GM23338 (cell line): Measurements from ENCODE around the gene DST.

Experiments
- CTCF ChIP-seq, 2 experiments: fragments of 200-600 bp in 1 of 2; sonication (generic) in 1 of 2; conservative IDR thresholded peaks; 2 replicates each; pipeline versions ENCODE4 v1.5.1 to v1.6.1; 2016 to 2017; ENCODE audit warnings: antibody characterized with exemption in 2 of 2, low read depth in 2 of 2, mild to moderate bottlenecking in 2 of 2, moderate library complexity in 1 of 2
- EZH2 ChIP-seq: fragments of 200-600 bp; sonication (generic); IDR thresholded peaks from one replicate; pipeline ENCODE4 v1.8.0; 2017; ENCODE audit warnings: antibody characterized with exemption, mild to moderate bottlenecking, low read depth; ENCODE audit not compliant: unreplicated experiment
- EZH2phosphoT487 ChIP-seq: fragments of 200-600 bp; sonication (generic); IDR thresholded peaks from one replicate; pipeline ENCODE4 v1.8.1; 2018; ENCODE audit warnings: antibody characterized with exemption; ENCODE audit not compliant: unreplicated experiment
- POLR2AphosphoS5 ChIP-seq: IDR thresholded peaks from 2 replicates; pipeline ENCODE4 v1.6.1; 2016; ENCODE audit warnings: antibody characterized with exemption, low read depth
- REST ChIP-seq: IDR thresholded peaks from one replicate; pipeline ENCODE4 v1.6.1; 2018; ENCODE audit warnings: antibody characterized with exemption; ENCODE audit not compliant: unreplicated experiment

- no peak for TF ChIP-seq EZH2
- TF ChIP-seq EZH2phosphoT487 = no peak
- no peak for TF ChIP-seq CTCF (conservative IDR thresholded peaks at IDR 0.05; ENCODE audit: low read depth in 2 of 2)
- no peak for TF ChIP-seq REST
- TF ChIP-seq POLR2AphosphoS5 = no peak
Observed at GRCh38 chr6:56419191-56419590, 223.5 kb downstream of the DST start.
